Activated CD4-positive, CD25-positive, alpha-beta regulatory T cell treated with anti-CD3 and anti-CD28 coated beads, Interleukin-2, amount 50 U/mL, for 24 hours (primary cell): ENCODE results near the gene FYN.

Source experiments
- ATAC-seq, 2 donors: fragments of 150-1000 bp; cut with Tn5 transposase; one replicate each; pipeline ENCODE4 v1.10.0; 2021; ENCODE audit warnings: mild to moderate bottlenecking in 1 of 2, moderate library complexity in 1 of 2

The FYN gene

DNA sequence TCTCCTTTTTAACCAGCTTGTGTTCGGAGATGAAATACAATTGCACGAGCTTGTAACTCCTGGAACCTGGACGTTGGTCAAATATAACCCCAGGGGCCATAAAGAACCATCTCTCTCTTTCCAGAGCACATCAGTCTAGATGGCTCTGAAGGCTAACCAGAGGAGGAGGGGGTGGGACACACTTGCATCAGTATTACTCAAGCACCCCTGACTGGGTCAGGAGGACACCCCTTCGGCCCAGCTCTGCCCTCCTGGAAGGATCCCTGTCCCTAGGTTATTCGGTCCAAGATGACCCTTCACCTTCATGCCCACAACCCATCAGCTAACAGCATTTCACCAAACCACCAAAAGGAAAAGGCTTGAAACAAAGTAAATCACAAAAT, 67.1 kb downstream of the FYN start:
- no peak for ATAC-seq

DNA sequence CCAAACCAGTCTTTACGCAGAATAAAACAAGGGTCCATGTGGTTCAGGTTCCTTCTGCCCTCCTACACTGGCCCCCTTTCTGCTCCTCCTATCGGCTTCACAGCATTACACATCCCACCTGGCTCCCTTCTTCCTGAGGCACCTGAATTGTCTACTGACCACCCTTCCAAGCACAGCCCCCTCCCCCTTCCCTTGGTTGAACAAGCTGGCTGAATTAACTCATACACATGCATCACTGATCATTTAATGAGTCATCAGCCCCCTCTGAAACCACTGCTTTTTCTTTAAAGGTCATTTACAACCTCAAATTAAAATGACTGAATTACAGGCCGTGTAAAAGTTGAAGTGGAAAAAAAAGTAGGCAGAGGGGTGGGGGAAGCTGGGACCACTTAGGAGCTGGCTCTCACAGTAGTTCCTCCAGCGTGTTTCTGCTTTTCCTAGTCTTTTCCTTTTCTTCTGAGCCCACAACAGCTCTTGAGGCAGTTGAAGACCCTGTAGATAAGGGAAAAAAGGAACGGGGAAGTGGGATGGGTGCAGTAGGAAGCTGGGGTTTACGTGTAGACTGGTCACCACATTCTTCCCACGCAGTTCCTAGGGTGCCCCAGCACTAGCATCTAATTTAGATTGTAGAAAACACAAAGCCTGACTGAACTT, 67.6 kb downstream of the FYN start:
- ATAC-seq = peak; percentile 60 to 61

DNA sequence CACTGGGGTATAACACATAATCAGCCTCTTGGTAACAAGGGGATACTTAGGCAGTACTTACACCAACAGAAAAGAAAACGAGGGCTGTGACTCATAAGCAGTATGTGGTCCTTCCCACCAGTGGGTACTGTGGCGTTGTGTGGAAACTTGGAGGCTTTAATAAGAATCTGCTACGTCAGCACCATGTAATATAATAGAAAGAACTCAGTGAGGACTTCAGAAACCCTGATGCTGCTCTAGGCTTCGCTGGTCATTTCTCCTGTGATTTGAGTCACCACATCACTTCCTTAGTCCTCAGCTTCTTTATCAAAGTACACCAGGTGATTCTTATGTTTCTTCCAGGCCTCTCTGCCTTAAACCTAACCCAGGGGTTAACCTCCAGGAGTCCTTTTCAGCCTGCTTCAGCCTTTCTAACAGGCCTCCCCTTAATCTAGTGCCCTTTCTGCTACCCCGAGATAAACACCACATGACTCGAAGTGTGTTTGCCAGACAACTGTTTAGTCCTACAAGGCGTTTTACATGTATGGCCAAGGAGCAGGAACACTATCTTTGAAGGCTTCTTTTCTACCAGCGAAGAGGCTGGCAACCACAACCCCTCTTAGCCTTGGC, 68.5 kb downstream of the FYN start:
- ATAC-seq = peak; percentile 70 to 73

DNA sequence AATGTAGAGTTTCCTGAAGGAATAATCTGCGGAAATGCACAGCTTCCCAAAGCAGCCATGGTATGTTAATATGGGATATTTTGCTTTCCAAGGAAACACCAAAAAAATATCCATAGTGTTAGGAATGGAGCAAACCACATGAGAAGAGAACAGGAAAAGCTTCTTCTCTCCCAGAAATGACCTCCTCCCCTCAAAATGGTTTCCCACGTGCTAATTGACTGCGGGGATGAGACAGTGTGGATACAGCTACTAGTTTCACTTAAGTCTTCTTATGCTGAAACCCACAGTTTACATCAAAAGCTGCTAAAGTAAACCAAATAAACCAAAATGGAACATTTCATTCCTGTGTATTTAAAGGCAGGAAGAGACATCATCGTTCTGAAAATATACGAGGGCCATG, 69.4 kb downstream of the FYN start:
- ATAC-seq = no peak

DNA sequence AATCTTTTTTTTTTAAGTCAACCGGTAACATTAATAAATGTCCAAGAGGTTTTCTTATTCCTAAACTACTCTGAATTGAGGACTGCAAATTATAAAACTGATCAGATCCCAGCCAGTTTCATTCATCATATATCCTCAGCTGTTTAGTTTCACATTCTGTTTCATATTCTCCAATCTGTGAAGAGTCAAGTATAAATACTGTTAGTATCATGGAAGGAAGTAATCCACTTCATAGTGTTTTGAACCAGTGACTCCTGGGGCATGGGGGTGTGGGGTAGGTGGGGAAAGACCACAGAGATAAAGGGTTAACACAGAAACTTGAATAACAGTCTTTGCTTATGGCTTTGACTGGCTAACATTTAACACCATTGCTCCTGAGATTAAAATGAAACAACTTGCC, 69.9 kb downstream of the FYN start:
- peak; percentile 22 to 30 for ATAC-seq

DNA sequence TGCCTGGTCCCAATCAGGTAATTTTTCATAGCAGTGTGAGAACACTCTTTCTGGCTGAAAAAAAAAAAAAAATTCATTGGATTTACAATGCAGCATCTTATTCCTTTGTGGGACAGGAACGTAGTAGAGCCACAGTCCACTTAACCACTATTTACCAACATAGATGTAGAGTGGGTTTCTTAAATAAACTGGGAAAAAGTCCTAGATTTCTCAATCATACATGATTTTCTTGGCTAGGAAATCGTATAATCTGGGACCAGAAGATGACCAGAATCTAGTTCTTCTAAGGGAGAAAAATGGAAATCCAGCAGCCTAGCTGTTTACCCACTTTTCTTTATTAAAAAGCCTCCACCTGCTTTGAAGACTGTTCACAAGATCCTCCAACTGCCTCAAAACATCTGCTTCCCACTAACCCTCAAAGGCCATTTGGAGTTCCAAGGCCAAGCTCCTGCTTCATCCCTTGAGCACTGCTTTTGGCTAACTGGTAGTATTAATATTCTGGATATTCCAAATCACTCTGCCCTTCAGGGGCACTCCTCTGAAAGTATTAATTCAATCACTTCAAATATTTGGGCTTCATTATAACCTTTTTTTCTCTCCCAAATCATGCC, 70.4 kb downstream of the FYN start:
- no peak for ATAC-seq

DNA sequence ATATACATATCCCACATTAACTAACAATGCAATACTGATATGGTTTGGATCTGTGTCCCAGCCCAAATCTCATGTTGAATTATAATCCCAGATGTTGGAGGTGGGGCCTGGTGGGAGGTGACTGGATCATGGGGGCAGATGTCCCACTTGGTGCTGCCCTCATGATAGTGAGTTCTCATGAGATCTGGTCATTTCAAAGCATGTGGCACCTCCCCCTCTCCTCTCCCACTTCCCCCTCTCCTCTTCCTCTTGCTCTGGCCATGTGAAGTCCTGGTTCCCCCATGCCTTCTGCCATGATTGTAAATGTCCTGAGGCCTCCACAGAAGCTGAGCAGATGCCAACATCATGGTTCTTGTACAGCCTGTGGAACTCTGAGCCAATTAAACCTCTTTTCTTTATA, 71.2 kb downstream of the FYN start:
- no peak for ATAC-seq

DNA sequence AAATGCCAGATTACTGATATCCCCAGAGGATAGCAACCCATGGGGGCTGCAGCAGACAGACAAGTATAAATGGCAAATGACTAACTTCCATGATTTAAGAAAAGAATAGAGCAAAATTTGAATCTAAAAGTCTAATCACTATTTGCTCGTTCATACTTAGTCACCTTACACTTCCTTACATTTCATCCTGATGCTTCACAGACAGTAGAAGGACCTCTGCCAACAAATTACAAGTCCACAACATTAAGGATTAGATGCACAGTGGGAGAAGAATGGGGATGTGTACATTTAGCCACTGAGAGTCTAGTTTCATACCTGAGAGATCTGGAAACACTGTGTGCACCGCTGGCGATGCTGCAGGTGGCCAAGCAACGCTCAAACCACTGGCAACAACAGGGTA, 72.4 kb downstream of the FYN start:
- ATAC-seq = no peak

DNA sequence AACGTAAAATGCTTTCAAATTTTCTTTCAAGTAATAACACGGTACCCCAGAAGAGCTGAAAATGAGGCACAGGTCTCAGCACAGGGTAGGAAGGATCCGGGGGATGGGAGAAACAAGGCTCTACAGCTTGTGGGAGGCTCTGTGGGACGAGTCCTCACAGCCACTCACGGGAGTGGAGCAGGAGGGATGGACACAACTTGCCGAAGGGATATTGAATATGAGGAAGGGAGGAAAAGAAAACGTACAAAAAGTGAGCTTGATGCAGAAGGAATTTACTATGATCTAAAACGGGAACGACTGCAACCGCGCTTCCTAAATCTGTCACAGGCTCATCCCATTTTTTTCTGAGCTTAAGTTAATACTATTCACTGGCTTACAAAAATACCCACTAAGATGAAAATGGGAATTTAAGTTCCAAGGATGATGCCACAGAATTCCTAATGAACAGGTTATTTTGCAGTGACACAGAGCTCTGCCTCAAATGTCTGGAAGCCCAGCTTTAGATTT, 72.9 kb downstream of the FYN start:
- ATAC-seq = no peak

DNA sequence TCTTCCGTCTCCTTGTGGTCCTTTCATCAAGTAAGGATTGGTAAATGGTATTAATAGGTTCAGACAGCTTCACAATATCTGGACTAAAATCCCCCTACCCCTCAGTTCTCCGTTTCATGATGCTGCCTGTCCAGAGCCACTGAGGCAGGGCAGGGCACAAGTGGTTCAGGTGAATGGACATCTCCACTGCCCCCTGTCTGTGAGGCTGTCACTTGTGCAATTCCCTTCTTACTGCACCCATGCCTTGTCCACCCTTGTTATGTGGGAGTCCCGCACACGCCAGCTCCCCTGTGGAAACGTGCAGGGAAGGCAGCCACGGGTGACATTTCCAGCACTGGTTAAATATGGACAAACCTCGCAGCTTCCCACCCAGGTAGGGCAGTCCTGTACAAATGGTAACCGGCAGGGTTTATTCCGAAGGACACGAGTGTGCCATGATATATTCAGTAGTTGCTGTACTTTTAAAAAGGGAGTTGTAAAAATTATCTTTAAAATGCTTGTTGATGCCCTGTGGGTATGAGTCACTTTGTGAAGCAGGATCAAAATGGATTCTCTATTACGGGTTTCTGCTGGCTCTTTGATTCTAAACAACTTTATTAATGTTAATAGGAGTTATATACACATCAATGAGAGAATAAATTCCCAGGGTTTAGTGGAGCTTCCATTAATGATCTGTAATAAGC, 73.5 kb downstream of the FYN start:
- no peak for ATAC-seq

DNA sequence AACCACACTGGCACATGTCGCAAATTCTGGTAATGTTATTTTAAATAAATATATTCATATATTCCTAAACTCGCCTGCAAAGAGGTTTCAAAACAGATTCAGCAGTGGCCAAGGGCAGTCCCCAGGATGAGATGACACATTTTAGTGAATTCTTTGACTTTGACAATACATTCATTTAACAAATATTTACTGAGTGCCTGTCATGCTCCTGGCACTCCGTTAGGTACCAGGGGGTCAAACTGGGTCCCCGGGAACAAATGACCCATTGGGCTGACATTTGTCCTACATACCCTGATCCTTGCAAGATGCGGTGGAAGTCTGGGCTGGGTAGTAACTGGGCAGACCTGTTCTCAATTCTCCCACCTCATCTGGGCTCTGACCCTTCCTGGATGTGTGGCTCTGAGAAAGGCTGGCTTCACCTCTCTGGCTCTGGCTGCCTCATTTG, 74.9 kb downstream of the FYN start:
- peak; percentile 12 to 18 for ATAC-seq

DNA sequence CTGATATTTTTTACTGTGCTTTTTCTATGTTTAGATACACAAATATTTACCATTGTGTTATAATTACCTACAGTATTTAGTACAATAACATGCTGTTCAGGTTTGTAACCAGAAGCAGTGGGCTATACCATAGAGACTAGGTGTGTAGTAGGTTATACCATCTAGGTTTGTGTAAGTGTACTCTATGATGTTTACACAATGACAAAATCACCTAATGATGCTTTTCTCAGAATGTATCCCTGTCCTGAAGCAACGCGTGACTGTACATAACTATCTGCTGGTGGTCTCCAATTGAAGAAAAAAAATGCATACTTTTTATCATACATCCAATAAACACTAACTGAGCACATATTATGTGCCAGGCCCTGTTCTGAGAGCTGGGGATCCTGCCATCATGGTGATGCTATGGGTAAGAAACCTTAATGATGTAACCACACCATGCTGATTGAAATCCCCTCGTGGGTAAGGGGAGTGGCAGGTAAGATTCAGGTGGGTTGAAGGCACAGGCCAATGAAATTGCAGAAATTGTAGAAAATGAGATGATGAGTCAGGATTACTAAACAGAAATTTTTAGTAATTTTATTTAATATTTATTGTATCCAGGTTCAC, 76.8 kb downstream of the FYN start:
- ATAC-seq = peak; percentile 42 to 44

DNA sequence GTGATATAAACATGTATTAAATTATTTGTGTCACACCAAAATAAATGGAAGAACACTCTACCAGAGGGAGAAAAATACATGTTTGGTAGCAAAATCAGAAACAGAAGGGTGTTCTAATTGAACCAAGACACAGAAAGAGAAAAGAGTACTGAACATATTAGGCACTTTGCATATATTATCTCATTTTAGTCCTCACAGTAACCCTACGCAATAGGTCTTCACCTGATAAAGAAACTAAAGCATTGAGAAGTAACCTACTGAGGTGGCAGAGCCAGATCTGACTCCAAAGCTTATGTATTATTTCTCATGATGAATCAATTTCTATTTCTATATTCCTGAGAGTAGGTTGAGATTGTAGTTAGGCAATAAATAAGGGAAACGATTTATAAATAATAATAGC, 77.7 kb downstream of the FYN start:
- ATAC-seq = peak; percentile 53 to 54

DNA sequence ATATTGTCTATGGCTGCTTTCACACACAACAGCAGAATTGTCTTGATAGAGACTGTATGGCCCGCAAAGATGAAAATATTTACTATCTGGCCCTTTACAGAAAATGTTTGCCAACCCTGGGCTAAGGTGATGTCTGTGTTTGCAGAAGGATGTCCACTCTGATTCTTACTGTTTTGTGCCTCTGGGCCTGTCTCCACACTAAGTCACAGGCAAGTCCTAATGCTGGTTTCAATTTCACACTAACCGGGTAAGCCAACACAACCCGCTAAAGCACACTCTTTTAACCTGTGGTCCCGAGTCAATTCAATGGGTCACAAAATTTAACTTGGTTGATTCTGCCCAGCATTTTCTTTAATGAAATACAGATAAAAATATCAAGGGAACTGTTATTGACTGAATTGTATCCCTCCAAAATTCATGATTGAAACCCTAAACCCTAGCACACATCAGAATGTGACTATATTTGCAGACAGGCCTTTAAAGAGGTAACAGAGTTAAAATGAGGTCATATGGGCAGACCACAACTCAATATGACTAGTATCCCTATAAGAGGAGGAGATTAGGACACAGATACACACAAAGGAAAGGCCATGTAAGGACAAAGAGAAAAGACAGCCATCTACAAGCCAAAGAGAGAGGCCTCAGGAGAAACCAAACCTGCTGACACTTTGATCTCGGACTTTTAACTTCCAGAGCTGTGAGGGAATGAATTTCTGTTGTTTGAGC, 78.4 kb downstream of the FYN start:
- ATAC-seq = peak; percentile 65 to 66

DNA sequence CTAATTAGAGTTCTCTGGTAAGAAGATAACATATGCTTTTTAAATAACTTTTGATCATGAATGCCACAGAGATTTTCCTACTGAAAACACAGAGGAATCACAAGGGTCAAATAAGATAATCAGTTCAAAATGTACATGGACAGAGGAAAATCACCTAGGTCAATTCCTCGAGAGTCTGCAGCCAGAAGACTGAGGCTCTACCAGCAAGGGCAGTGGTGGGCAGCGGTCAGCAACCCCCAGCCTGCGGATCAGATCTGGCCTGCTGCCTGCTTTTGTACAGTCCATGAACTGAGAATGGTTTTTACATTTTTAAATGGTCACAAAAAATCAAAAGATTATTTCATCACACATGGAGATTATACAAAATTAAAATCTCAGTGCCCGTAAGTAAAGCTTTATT, 79.0 kb downstream of the FYN start:
- no peak for ATAC-seq

DNA sequence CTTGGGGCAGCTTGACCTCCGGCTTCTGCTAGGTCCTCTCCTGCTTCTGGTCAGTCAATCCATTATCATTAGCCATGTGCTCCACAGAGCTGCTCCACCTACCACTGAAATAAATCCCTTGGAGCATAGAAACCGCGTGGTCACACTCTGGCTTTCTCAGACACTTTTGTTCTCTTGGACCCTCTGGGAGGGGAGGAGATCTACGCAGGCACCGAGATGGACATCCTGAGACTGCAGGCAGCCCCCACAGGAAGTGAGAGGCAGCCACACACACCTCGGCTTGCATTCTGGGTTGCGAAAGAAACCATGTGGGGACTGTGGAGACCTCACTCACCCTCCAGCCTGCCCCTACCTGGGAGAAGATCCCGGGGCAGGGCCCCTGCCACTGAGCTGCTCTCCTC, 79.5 kb downstream of the FYN start:
- peak; percentile 22 to 47 for ATAC-seq

DNA sequence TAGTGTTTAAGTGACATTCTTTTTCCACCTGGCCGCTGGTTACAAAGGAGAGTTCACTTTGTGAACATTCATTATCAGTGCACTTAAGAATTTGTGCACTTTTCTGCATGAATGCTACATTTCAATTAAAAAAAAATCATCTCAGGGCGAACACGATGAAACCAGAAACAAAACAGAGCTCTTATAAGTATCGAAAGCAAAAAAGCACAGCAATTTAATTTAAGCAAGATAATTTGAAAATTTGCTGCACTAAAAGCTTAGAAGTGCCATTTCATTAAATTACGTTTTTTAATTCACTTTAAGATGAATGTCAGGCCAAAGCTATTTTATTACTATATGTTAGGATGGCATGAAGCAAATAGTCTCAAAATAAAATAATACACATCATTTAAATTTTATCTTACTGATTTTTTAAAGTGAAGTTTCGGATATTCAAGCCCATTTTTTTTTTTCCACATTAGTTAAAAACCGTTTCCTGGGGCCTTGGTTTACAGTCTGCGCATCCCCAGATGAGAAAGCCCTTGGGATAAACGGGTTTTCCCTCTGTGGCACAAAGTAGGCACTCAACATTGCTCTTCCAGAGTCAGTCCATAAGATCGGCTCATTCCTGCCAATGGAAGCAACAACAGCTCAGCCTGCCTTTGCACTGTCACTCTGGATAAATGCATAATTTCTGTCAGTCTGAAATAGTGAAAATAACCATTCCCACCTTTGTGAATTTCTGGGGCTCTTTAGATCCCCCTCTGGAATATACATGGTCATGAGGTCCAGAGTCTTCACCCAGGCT, 80.1 kb downstream of the FYN start:
- no peak for ATAC-seq

DNA sequence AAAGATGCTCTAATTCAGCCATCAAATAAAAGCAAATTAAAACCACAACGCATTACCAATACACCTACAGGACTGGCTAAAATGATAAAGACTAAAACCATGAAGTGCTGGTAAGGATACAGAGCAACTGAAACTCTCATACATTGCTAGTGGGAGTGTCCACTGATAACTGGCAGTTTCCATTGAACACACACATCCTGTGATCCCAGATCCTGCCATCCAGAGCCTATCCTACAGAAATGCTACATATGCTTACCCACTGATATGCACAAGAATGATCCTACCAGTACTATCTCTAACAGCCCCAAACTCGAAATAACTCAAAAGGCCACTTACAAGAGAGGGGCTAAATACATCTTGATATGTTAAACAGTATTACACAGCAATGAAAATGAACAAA, 81.0 kb downstream of the FYN start:
- no peak for ATAC-seq

DNA sequence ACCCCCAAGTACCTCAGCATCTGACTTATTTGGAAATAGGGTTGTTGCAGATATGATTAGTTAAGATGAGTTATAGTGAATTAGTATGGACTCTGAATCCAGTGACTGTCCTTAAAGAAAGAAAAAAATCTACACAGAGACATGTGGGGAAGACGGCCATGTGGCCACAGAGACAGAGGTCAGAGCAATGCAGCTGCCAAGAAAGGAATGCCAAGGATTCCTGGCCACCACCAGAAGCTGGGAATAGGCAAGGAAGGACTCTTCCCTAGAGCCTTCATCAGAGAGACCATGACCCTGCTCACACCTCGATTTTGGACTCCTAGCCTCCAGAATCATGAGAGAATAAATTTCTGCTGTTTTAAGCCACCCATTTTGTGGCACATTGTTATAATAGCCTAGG, 81.8 kb downstream of the FYN start:
- no peak for ATAC-seq

DNA sequence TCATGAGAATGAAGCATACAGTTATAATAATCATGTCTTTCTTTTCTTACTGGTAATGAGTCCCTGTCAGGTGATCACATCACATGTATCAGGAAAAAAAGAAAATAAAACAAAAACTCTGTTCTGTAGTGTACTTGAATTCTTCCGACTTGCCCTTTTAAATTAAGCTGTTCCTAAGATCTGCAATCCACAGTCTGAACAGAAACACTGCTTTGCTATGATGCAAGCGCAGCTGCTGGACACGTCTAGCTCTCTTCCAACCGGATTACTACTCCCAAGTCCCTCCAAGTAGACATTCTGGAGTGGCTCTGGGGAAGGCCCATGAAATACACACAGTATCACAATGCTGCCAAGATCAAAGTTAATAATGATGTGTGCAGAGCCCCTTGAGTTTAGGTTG, 83.7 kb downstream of the FYN start:
- no peak for ATAC-seq

DNA sequence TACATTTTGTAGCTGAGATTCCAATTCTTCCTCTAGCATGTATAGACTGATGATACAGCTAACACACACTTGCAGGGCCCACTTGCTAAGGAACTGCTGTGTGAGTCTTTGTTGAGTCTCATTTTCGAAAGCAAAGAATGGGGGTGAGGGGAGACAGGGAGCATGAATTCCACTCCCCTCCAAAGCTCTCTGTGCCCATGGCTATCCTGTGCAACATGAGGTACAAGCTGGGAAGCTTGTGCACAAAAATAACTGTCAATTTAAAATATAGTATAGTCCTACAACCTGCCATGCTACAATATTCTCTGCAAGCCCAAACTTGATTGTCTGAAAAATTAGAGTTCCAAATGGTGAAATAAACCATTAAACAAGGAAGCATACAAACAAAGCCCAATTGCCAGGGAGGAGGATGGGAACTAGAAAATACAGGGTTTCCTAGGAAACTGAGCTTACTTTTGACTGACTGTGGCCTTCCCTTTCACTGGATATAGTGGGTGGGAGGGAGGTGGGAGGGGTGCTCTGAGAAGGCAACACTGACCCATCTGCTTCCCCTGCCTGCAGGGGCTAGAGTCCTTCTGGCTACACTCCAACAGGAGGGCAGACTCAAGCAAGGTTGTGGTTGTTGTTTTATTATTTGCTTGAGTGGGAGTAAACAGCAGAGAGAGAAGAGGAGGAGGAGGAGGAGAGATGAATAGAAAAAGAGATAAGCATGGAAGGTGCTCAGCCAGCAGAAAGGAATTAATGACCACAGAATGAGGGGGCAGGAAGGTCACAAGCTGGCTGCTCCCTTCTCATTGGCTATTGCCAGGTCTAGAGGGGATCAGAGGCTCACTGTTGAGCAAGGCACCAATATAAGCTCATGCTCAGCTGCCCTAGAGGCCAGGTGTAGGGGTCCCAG, 84.6 kb downstream of the FYN start:
- no peak for ATAC-seq
